Smooth muscle cell (in vitro differentiated cells): ENCODE results near the gene HOXC13. TPM values are rescaled to one million over a fixed set of nuclear protein-coding genes. Genes with fewer than 3 reads are reported as not detected.

Experiments used
- DNase-seq: peaks from one replicate; lab custom pipeline; 2025; ENCODE audit not compliant: unreplicated experiment; lab: John Stamatoyannopoulos, UW
- H2AFZ ChIP-seq: fragments of 200-600 bp; sonication (generic); 2 replicates; pipeline ENCODE4 v1.6.0; 2016; ENCODE audit warnings: antibody characterized with exemption, low read depth, mild to moderate bottlenecking
- H3F3A ChIP-seq: fragments of 200-600 bp; sonication (generic); 2 replicates; pipeline ENCODE4 v1.6.0; 2017; ENCODE audit warnings: antibody characterized with exemption, low read depth
- H3K27ac ChIP-seq: fragments of 200-600 bp; sonication (generic); 2 replicates; pipeline ENCODE4 v1.5.1; 2016; ENCODE audit warnings: low read depth, mild to moderate bottlenecking
- H3K27me3 ChIP-seq: fragments of 200-600 bp; sonication (generic); 2 replicates; pipeline ENCODE4 v1.6.1; 2016; ENCODE audit warnings: low read depth, mild to moderate bottlenecking
- H3K36me3 ChIP-seq: fragments of 200-600 bp; sonication (generic); 2 replicates; pipeline ENCODE4 v1.5.1; 2016; ENCODE audit warnings: low read depth
- H3K4me1 ChIP-seq: fragments of 200-600 bp; sonication (generic); 2 replicates; pipeline ENCODE4 v1.5.1; 2016; ENCODE audit warnings: low read depth
- H3K4me2 ChIP-seq: fragments of 200-600 bp; sonication (generic); 2 replicates; pipeline ENCODE4 v1.6.0; 2016; ENCODE audit warnings: mild to moderate bottlenecking
- H3K4me3 ChIP-seq: fragments of 200-600 bp; sonication (generic); 2 replicates; pipeline ENCODE4 v1.5.1; 2016; ENCODE audit warnings: mild to moderate bottlenecking
- H3K79me2 ChIP-seq: fragments of 200-600 bp; sonication (generic); 2 replicates; pipeline ENCODE4 v1.6.0; 2016; ENCODE audit warnings: low read depth, mild to moderate bottlenecking
- H3K9ac ChIP-seq: fragments of 200-600 bp; sonication (generic); 2 replicates; pipeline ENCODE4 v1.6.0; 2016; ENCODE audit warnings: low read depth
- H3K9me3 ChIP-seq: fragments of 200-600 bp; sonication (generic); replicated peaks from 2 replicates; pipeline ENCODE4 v1.5.1; 2016; ENCODE audit warnings: low read depth
- H4K20me1 ChIP-seq: fragments of 200-600 bp; sonication (generic); 2 replicates; pipeline ENCODE4 v1.6.0; 2016; ENCODE audit warnings: low read depth
- CTCF ChIP-seq: fragments of 200-600 bp; sonication (generic); IDR thresholded peaks from 2 replicates; pipeline ENCODE4 v1.5.1; 2017; ENCODE audit warnings: borderline replicate concordance, mild to moderate bottlenecking, antibody characterized with exemption; ENCODE audit not compliant: insufficient read depth, poor library complexity, severe bottlenecking
- WGBS: methylation state at CpG from one replicate; pipeline ENCODE4 v1.1.7; 2016; ENCODE audit warnings: low lambda C conversion rate; 5-methylcytosine and 5-hydroxymethylcytosine counted together
- polyA plus RNA-seq: library from polyadenylated mRNA; unstranded; fragments of >200 nt; fragmentation: Nextera tagmentation; extraction: Ambion mirVana; gene quantifications from 2 replicates; pipeline ENCODE4 v1.2.1, GENCODE V29; 2016
- total RNA-seq: library from RNA; depleted of rRNA; stranded (reverse); fragments of >200 nt; gene quantifications from 2 replicates; pipeline ENCODE4 v1.2.3, GENCODE V29; 2014

The HOXC13 gene
- total and polyA plus RNA-seq, 2 experiments from 2014 or later: 2.2 to 3.6 TPM

DNA sequence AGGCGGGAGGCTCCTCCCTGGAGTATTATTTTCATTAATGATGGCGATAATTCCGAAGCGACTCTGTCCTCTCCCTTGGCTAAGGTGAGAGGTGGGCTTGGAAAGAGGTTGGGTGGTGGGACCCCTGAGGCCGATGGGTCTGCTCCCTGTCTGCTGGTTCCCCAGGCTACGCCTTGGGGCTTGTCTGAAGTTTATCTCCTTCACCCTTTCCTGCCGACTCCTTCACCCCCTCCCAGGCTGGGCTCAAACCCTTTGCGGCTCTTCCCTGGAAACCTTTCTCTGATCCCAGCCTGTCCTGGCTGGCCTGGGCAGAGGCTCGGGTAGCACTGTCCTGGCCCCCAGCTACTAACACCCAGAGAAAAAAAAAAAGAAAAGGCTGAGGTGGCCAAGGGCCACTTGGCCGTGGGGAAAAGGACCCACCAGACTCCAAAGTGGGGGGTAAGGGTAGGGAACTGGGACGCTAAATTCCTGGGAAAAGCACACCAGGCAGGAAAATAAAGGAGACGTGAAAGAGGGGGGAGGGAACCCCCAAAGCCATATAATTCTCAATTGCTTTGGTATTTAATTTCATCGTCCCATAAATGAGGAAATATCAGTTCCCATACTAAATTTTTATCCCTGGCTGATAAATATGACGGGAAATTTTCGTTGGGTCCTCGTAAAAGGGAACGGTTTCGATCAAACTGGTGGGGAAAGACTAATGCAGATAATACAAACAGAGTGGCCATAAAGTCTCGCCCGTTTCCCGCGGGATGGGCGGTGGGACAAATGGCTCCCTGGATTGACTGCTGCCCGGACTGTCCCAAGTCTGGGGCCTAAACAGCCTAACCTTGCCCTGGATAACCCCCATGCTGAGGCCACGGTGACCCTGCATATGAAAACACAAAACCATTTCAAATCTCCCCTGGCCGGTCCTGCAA is 44.3 kb downstream of the HOXC13 start:
- Histone ChIP-seq H3K9me3 (no peaks in the 10 kb centered on the region), H2AFZ (no peak overlapping the region), H3K4me1 (no peaks in the 10 kb centered on the region), H4K20me1 (no peaks in the 10 kb centered on the region), H3K27me3 (peaks cover 100% of the 10 kb centered on the region), H3K4me2 (no peak overlapping the region), H3K27ac (no peak overlapping the region), H3K79me2 (no peaks in the 10 kb centered on the region), H3K36me3 (no peaks in the 10 kb centered on the region), H3K4me3 (no peak overlapping the region), H3F3A (no peaks in the 10 kb centered on the region), H3K9ac (no peak overlapping the region)
- TF ChIP-seq CTCF: no peak
- DNase-seq: no peak
- 32% methylated on average over 26 of the region's 26 CpGs for WGBS

- Histone ChIP-seq H3K4me1 (no peaks in the 10 kb centered on the region), H3K79me2 (no peaks in the 10 kb centered on the region), H3K4me2 (no peak overlapping the region), H3K36me3 (no peaks in the 10 kb centered on the region), H3K4me3 (no peak overlapping the region), H3K27me3 (peaks cover 100% of the 10 kb centered on the region), H3F3A (no peaks in the 10 kb centered on the region), H3K9ac (no peak overlapping the region), H4K20me1 (no peaks in the 10 kb centered on the region), H3K9me3 (no peaks in the 10 kb centered on the region), H3K27ac (no peak overlapping the region), H2AFZ (no peak overlapping the region)
- 20% methylated on average over 17 of the region's 17 CpGs for WGBS
- DNase-seq: no peak
- no peak for TF ChIP-seq CTCF
These were observed 44.9 kb downstream of the HOXC13 start for GRCh38 chr12:53983568-53983949.

DNA sequence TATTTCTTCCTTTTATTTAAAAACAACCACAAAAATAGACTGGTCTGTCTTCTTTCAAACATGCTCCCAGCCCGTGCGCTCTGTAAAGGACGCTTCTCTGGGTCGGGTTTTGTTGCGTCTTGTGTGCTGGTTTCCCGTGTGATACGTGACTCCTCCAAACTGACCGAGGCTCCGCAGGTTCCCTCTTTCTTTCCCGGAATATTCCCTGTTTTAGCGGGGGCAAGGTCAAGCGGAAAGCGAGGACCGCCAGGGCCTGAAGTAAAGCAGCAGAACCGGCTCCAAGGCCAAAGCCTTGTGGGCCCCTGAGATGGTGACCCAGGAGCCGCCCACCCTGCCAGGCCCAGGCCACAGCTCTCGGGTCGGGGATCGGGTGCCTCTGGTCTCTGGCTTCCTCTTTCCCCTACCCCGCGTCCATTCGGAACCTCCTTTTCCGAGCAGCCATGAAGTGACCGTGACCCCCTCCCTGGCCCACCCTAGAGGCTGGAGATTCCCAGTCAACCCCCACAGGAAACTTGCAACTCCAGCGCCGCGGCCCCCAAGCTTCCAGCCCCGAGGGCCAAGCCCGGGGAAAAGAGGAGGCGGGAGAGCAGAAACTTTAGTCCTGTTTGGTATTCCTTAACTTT is 45.4 kb downstream of the HOXC13 start:
- Histone ChIP-seq H3K9me3 (no peaks in the 10 kb centered on the region), H3K27ac (no peak overlapping the region), H3K4me2 (no peak overlapping the region), H3K79me2 (no peaks in the 10 kb centered on the region), H3K36me3 (no peaks in the 10 kb centered on the region), H3F3A (no peaks in the 10 kb centered on the region), H4K20me1 (no peaks in the 10 kb centered on the region), H3K4me1 (no peaks in the 10 kb centered on the region), H2AFZ (no peak overlapping the region), H3K9ac (no peak overlapping the region), H3K4me3 (no peak overlapping the region), H3K27me3 (peaks cover 100% of the 10 kb centered on the region)
- no peak for DNase-seq
- WGBS: 17% methylated on average over 29 of the region's 30 CpGs
- no peak for TF ChIP-seq CTCF
